ENCODE data around the gene CERK.

The CERK gene

GRCh38 chr22:46732041-46732379, 6.0 kb downstream of the CERK start:
- Histone ChIP-seq H3K4me3 (replicated peaks; ENCODE audit: insufficient read depth, low read length) (no peak overlapping the region), H3K27ac (replicated peaks) (no peak overlapping the region), H3K27me3 (ENCODE audit: insufficient read depth, poor library complexity, severe bottlenecking) (no peaks in the 10 kb centered on the region)
- TF ChIP-seq, protein P1, sequence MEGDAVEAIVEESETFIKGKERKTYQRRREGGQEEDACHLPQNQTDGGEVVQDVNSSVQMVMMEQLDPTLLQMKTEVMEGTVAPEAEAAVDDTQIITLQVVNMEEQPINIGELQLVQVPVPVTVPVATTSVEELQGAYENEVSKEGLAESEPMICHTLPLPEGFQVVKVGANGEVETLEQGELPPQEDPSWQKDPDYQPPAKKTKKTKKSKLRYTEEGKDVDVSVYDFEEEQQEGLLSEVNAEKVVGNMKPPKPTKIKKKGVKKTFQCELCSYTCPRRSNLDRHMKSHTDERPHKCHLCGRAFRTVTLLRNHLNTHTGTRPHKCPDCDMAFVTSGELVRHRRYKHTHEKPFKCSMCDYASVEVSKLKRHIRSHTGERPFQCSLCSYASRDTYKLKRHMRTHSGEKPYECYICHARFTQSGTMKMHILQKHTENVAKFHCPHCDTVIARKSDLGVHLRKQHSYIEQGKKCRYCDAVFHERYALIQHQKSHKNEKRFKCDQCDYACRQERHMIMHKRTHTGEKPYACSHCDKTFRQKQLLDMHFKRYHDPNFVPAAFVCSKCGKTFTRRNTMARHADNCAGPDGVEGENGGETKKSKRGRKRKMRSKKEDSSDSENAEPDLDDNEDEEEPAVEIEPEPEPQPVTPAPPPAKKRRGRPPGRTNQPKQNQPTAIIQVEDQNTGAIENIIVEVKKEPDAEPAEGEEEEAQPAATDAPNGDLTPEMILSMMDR (IDR thresholded peaks at IDR 0.05; ENCODE audit: insufficient read depth, low read length): no peak
- TF ChIP-seq REST (IDR thresholded peaks at IDR 0.05; ENCODE audit: insufficient replicate concordance, low read depth) (no peak), POLR2AphosphoS5 (IDR thresholded peaks at IDR 0.05; ENCODE audit: low read depth) (no peak), GABPA (IDR thresholded peaks at IDR 0.05; ENCODE audit: low read depth) (no peak), SPI1 (IDR thresholded peaks at IDR 0.05; ENCODE audit: borderline replicate concordance, low read depth) (no peak)
- DNase-seq (ENCODE audit: low read depth in 1 of 2, low spot score in 1 of 2): no peak

DNA sequence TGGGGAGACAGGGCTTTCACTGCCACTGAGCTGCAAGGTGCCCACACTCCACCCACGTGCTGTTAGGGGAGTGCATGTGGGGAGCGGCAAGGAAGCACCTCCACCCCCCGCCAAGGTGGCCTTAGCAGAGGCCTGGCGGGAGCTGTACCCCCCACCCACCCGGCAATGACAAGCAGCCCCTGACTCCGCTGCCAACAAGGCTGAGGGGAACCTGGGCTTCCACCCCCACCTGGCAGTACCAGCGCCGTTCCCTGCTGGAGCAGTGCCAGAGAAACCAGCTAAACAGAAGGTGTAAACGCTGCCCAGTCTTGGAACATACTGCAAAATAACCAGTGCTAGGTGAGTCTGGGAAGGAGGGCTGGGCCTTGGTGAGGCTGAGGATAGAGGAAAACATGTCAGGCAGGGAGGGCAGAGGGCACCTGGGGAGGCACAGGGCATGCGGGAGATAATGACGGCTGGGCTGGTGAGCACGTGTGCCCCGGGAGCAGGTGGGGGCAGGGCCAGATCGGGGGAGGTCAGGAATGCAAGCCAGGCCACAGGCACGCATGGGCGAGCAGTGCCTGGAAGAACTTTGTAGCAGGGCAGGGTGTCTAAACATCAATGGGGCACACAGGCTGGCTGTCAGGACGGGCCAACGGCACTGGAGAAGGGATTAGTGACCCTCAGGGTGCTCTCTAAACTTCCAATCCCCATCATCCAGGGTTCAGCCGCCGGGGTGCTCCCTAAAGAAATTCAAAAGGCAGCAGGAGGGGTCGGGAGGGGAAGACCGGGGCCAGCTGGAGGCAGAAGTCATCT, 6.6 kb downstream of the CERK start:
- no peak for DNase-seq (ENCODE audit: low read depth in 1 of 2, low spot score in 1 of 2)

More for the DNA sequence above, 6.6 kb downstream of the CERK start:
- no peak for TF ChIP-seq REST (IDR thresholded peaks at IDR 0.05; ENCODE audit: insufficient replicate concordance, low read depth)
- TF ChIP-seq SPI1 (IDR thresholded peaks at IDR 0.05; ENCODE audit: borderline replicate concordance, low read depth): no peak
- no peak for TF ChIP-seq GABPA (IDR thresholded peaks at IDR 0.05; ENCODE audit: low read depth)
- no peak for TF ChIP-seq POLR2AphosphoS5 (IDR thresholded peaks at IDR 0.05; ENCODE audit: low read depth)
- TF ChIP-seq, protein P1 (IDR thresholded peaks at IDR 0.05; ENCODE audit: insufficient read depth, low read length): no peak
- H3K4me3 ChIP-seq (replicated peaks; ENCODE audit: insufficient read depth, low read length): no peak overlapping the region
- H3K27me3 ChIP-seq (ENCODE audit: insufficient read depth, poor library complexity, severe bottlenecking): no peaks in the 10 kb centered on the region
- H3K27ac ChIP-seq (replicated peaks): no peak overlapping the region

Measured in HL-60 (cell line).